COLO668 (cell line): ENCODE data around the gene MUC12.
"Not testable (repeated sequence)": the region's sequence is repeated elsewhere in the genome, so short reads cannot be mapped to it uniquely, and the experiment has no call there.

Experiments used
- DNase-seq: peaks from one replicate; lab custom pipeline; 2025; ENCODE audit not compliant: unreplicated experiment; lab: John Stamatoyannopoulos, UW

MUC12 gene

GRCh38 chr7:100969066-100969615 is at the start of gene MUC12:
TSS of gene MUC12 (plus strand) at chr7:100969565. CDS start at chr7:100969623, 58 bp downstream.
- no peak for DNase-seq

GRCh38 chr7:100919779-100920437 is 49.5 kb upstream of the MUC12 start:
- DNase-seq: not testable (repeated sequence)

GRCh38 chr7:100921039-100921438 is 48.3 kb upstream of the MUC12 start:
- no peak for DNase-seq

GRCh38 chr7:100923616-100924015 is 45.7 kb upstream of the MUC12 start:
- DNase-seq: not testable (repeated sequence)

GRCh38 chr7:100929808-100930174 is 39.6 kb upstream of the MUC12 start:
- DNase-seq: no peak

- no peak for DNase-seq
These were observed 35.6 kb upstream of the MUC12 start for GRCh38 chr7:100933734-100934133.

GRCh38 chr7:100935381-100935780 is 34.0 kb upstream of the MUC12 start:
- not testable (repeated sequence) for DNase-seq

GRCh38 chr7:100936167-100936566 is 33.2 kb upstream of the MUC12 start:
- DNase-seq: not testable (repeated sequence)

- no peak for DNase-seq
These were observed 27.2 kb upstream of the MUC12 start for GRCh38 chr7:100942045-100942774.

- DNase-seq: no peak
These were observed 25.7 kb upstream of the MUC12 start for GRCh38 chr7:100943693-100944092.

GRCh38 chr7:100944138-100944537 is 25.2 kb upstream of the MUC12 start:
- DNase-seq: no peak

- DNase-seq: no peak
These were observed 23.3 kb upstream of the MUC12 start for GRCh38 chr7:100946111-100946510.

- no peak for DNase-seq
These were observed 22.5 kb upstream of the MUC12 start for GRCh38 chr7:100946766-100947365.

GRCh38 chr7:100947792-100948191 is 21.6 kb upstream of the MUC12 start:
- DNase-seq: no peak

- no peak for DNase-seq
These were observed 20.0 kb upstream of the MUC12 start, which contains the start of gene MUC3A for GRCh38 chr7:100949227-100949932. TSS of gene MUC3A (plus strand) at chr7:100949534. CDS start at chr7:100949625, 91 bp downstream.

- DNase-seq: no peak
These were observed 19.4 kb upstream of the MUC12 start for GRCh38 chr7:100949933-100950443.

GRCh38 chr7:100951172-100951571 is 18.2 kb upstream of the MUC12 start:
- DNase-seq: no peak

- DNase-seq: no peak
These were observed 17.3 kb upstream of the MUC12 start for GRCh38 chr7:100951888-100952560.

- no peak for DNase-seq
These were observed 16.7 kb upstream of the MUC12 start for GRCh38 chr7:100952641-100953040.

GRCh38 chr7:100957832-100958421 is 11.4 kb upstream of the MUC12 start:
- no peak for DNase-seq
